HL-60 (cell line): ENCODE data around the gene AKAP1.

Source experiments
- SPI1 ChIP-seq: IDR thresholded peaks from 2 replicates; pipeline ENCODE4 v1.6.1; 2012; ENCODE audit warnings: low read depth, mild to moderate bottlenecking, borderline replicate concordance
- TF ChIP-seq, protein P1 (sequence below): IDR thresholded peaks from one replicate; pipeline ENCODE4 v1.5.1; 2011; ENCODE audit warnings: low read length, control low read depth, inconsistent platforms; ENCODE audit not compliant: insufficient read depth

GRCh38 chr17:57125406-57125805 is 40.4 kb downstream of the AKAP1 start:
- no peak for TF ChIP-seq SPI1
- TF ChIP-seq, protein P1, sequence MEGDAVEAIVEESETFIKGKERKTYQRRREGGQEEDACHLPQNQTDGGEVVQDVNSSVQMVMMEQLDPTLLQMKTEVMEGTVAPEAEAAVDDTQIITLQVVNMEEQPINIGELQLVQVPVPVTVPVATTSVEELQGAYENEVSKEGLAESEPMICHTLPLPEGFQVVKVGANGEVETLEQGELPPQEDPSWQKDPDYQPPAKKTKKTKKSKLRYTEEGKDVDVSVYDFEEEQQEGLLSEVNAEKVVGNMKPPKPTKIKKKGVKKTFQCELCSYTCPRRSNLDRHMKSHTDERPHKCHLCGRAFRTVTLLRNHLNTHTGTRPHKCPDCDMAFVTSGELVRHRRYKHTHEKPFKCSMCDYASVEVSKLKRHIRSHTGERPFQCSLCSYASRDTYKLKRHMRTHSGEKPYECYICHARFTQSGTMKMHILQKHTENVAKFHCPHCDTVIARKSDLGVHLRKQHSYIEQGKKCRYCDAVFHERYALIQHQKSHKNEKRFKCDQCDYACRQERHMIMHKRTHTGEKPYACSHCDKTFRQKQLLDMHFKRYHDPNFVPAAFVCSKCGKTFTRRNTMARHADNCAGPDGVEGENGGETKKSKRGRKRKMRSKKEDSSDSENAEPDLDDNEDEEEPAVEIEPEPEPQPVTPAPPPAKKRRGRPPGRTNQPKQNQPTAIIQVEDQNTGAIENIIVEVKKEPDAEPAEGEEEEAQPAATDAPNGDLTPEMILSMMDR = no peak
